Measurements from ENCODE around the gene ENDOD1. TPM values are rescaled to one million over a fixed set of nuclear protein-coding genes. Genes with fewer than 3 reads are reported as not detected.

The ENDOD1 gene
- total and polyA plus RNA-seq, 4 donors, result 2.2 to 35.6 (median 5.9) TPM

DNA sequence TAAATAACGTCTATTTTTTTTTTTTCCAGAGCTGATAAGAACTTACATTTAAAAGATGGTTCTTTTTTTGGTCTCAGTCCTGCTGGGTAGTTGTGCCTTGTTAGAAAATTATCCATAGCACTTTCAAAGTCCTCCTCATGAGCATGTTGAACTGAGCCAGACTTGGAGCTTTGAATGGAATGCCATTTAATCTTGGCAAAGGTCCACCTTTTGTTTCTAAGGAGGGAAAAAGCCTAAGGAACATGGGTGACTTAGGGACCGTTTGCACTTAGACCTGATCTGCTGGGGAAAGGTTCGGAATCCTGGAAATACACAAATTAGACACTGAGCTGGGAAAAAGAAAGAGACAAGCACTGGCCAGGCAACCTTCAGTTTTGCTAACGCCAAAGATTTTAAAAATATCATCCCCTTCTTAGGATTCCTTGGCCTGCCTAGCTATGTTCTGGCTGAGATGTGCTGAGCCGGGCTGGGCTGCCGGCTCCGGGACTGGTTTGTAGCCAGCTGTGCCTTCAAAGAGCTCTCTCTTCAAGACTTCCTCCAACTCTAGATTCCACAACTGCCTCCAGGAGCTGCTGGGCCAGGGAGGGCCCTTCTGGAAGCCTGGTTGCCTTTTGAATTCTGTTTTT, 67.4 kb downstream of the ENDOD1 start:
- TF ChIP-seq ATF3 (IDR thresholded peaks at IDR 0.05) (no peak), FOXA1 (IDR thresholded peaks at IDR 0.05) (no peak), JUND (IDR thresholded peaks at IDR 0.05) (no peak), FOXA2 (IDR thresholded peaks at IDR 0.05) (no peak), RAD21 (IDR thresholded peaks at IDR 0.05) (peak in 1 of 2 donors; percentile 37)
- WGBS, result 84% methylated on average over 7 of the region's 7 CpGs

DNA sequence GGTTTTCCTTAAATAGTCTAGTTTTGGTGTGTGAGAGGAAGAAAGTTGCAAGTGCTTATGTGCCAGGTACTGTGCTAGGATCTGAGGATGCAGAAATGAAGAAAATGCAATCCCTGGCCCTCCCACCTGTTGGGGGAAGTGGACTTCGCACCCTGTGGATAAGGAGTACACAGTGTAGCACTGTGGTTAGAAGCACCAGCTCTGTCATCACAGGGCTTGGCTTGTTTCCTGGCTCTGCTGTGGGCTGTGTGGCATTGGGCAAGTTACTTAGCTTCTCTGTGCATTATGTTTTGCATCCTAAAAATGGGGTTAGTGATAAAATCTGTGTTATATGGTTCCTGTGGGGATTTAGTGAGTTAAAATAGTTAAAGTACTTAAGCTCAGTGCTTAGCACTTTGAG, 68.2 kb downstream of the ENDOD1 start:
- no peak overlapping the region for H3K27ac ChIP-seq (ENCODE audit: low read depth in 1 of 2, low read length in 2 of 2)
- no peaks in the 10 kb centered on the region for H3K27me3 ChIP-seq (ENCODE audit: control insufficient read depth in 4 of 4, insufficient read depth in 4 of 4, low read length in 3 of 4)
- no peak overlapping the region for H3K9ac ChIP-seq (ENCODE audit: low read depth in 1 of 2, low read length in 2 of 2)
- no peaks in the 10 kb centered on the region for H3K9me3 ChIP-seq (ENCODE audit: control insufficient read depth in 4 of 4, low read length in 3 of 4)
- TF ChIP-seq YY1 (IDR thresholded peaks at IDR 0.05) (no peak), NR2F2 (IDR thresholded peaks at IDR 0.05) (no peak), EGR1 (IDR thresholded peaks at IDR 0.05; ENCODE audit: low read depth in 2 of 2) (no peak), RXRA (IDR thresholded peaks at IDR 0.05) (no peak), FOXA2 (IDR thresholded peaks at IDR 0.05) (no peak), GABPA (IDR thresholded peaks at IDR 0.05 in 1 of 2, conservative IDR thresholded peaks at IDR 0.05 in 1 of 2) (no peak), ZBTB33 (IDR thresholded peaks at IDR 0.05) (no peak), MAX (IDR thresholded peaks at IDR 0.05) (no peak), SP1 (IDR thresholded peaks at IDR 0.05) (no peak), RAD21 (IDR thresholded peaks at IDR 0.05) (no peak), FOXA1 (IDR thresholded peaks at IDR 0.05) (no peak), JUND (IDR thresholded peaks at IDR 0.05) (no peak), HNF4A (conservative IDR thresholded peaks at IDR 0.05) (no peak), HNF4G (IDR thresholded peaks at IDR 0.05) (no peak), TAF1 (conservative IDR thresholded peaks at IDR 0.05) (no peak), ATF3 (IDR thresholded peaks at IDR 0.05) (no peak)
- TF ChIP-seq, protein P1, sequence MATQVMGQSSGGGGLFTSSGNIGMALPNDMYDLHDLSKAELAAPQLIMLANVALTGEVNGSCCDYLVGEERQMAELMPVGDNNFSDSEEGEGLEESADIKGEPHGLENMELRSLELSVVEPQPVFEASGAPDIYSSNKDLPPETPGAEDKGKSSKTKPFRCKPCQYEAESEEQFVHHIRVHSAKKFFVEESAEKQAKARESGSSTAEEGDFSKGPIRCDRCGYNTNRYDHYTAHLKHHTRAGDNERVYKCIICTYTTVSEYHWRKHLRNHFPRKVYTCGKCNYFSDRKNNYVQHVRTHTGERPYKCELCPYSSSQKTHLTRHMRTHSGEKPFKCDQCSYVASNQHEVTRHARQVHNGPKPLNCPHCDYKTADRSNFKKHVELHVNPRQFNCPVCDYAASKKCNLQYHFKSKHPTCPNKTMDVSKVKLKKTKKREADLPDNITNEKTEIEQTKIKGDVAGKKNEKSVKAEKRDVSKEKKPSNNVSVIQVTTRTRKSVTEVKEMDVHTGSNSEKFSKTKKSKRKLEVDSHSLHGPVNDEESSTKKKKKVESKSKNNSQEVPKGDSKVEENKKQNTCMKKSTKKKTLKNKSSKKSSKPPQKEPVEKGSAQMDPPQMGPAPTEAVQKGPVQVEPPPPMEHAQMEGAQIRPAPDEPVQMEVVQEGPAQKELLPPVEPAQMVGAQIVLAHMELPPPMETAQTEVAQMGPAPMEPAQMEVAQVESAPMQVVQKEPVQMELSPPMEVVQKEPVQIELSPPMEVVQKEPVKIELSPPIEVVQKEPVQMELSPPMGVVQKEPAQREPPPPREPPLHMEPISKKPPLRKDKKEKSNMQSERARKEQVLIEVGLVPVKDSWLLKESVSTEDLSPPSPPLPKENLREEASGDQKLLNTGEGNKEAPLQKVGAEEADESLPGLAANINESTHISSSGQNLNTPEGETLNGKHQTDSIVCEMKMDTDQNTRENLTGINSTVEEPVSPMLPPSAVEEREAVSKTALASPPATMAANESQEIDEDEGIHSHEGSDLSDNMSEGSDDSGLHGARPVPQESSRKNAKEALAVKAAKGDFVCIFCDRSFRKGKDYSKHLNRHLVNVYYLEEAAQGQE (IDR thresholded peaks at IDR 0.05), result no peak
- TF ChIP-seq, protein P2, sequence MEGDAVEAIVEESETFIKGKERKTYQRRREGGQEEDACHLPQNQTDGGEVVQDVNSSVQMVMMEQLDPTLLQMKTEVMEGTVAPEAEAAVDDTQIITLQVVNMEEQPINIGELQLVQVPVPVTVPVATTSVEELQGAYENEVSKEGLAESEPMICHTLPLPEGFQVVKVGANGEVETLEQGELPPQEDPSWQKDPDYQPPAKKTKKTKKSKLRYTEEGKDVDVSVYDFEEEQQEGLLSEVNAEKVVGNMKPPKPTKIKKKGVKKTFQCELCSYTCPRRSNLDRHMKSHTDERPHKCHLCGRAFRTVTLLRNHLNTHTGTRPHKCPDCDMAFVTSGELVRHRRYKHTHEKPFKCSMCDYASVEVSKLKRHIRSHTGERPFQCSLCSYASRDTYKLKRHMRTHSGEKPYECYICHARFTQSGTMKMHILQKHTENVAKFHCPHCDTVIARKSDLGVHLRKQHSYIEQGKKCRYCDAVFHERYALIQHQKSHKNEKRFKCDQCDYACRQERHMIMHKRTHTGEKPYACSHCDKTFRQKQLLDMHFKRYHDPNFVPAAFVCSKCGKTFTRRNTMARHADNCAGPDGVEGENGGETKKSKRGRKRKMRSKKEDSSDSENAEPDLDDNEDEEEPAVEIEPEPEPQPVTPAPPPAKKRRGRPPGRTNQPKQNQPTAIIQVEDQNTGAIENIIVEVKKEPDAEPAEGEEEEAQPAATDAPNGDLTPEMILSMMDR (IDR thresholded peaks at IDR 0.05; ENCODE audit: low read depth, low read length, missing input control), result no peak
- WGBS, result 90% methylated on average over 1 of the region's 1 CpG
- H3K36me3 ChIP-seq (ENCODE audit: control insufficient read depth in 4 of 4, insufficient read depth in 3 of 4, low read depth in 1 of 4, low read length in 3 of 4), result no peaks in the 10 kb centered on the region
- no peak for DNase-seq (ENCODE audit: low spot score)
- no peak overlapping the region for H3K4me3 ChIP-seq (ENCODE audit: low read depth in 1 of 3, low read length in 3 of 3)
- peaks cover 0 to 9% (median under 1%) of the 10 kb centered on the region in 4 donors for H3K4me1 ChIP-seq (ENCODE audit: control insufficient read depth in 4 of 4, insufficient read depth in 4 of 4, low read length in 3 of 4)

More for the DNA sequence above, 67.4 kb downstream of the ENDOD1 start:
- Histone ChIP-seq H3K36me3 (ENCODE audit: control insufficient read depth in 4 of 4, insufficient read depth in 3 of 4, low read depth in 1 of 4, low read length in 3 of 4) (no peaks in the 10 kb centered on the region), H3K27ac (ENCODE audit: low read depth in 1 of 2, low read length in 2 of 2) (no peak overlapping the region), H3K27me3 (ENCODE audit: control insufficient read depth in 4 of 4, insufficient read depth in 4 of 4, low read length in 3 of 4) (no peaks in the 10 kb centered on the region), H3K4me3 (ENCODE audit: low read depth in 1 of 3, low read length in 3 of 3) (no peak overlapping the region), H3K4me1 (ENCODE audit: control insufficient read depth in 4 of 4, insufficient read depth in 4 of 4, low read length in 3 of 4) (peaks cover 0 to 11% (median 2%) of the 10 kb centered on the region in 4 donors), H3K9ac (ENCODE audit: low read depth in 1 of 2, low read length in 2 of 2) (no peak overlapping the region), H3K9me3 (ENCODE audit: control insufficient read depth in 4 of 4, low read length in 3 of 4) (no peaks in the 10 kb centered on the region)
- DNase-seq (ENCODE audit: low spot score), result no peak

Data from liver (tissue), 9 donors.